Osteocyte (in vitro differentiated cells): Measurements from ENCODE around the gene PKNOX2. TPM values are rescaled to one million over a fixed set of nuclear protein-coding genes. Genes with fewer than 3 reads are reported as not detected.

Experiments
- DNase-seq: peaks from one replicate; pipeline ENCODE4 v3.0.0; 2021; ENCODE audit warnings: mixed read lengths; ENCODE audit not compliant: unreplicated experiment; ENCODE audit errors: extremely low spot score
- H3K27ac Mint-ChIP-seq: one replicate; pipeline ENCODE4 v1.8.0; 2021; ENCODE audit warnings: mild to moderate bottlenecking, mixed read lengths; ENCODE audit not compliant: unreplicated experiment
- H3K27me3 Mint-ChIP-seq: one replicate; pipeline ENCODE4 v1.8.0; 2021; ENCODE audit warnings: mixed read lengths; ENCODE audit not compliant: unreplicated experiment
- H3K36me3 Mint-ChIP-seq: one replicate; pipeline ENCODE4 v1.8.0; 2021; ENCODE audit warnings: mixed read lengths; ENCODE audit not compliant: unreplicated experiment
- H3K4me1 Mint-ChIP-seq: one replicate; pipeline ENCODE4 v1.8.0; 2021; ENCODE audit warnings: mixed read lengths; ENCODE audit not compliant: unreplicated experiment
- H3K4me3 Mint-ChIP-seq: one replicate; pipeline ENCODE4 v1.8.0; 2021; ENCODE audit warnings: mild to moderate bottlenecking, moderate library complexity, mixed read lengths; ENCODE audit not compliant: unreplicated experiment
- H3K9me3 Mint-ChIP-seq: one replicate; pipeline ENCODE4 v1.8.0; 2021; ENCODE audit warnings: mixed read lengths; ENCODE audit not compliant: unreplicated experiment
- CTCF ChIP-seq: fragments of 200-600 bp; sonication (generic); IDR thresholded peaks from 2 replicates; pipeline ENCODE4 v1.5.0; 2021; ENCODE audit warnings: antibody characterized with exemption, mild to moderate bottlenecking, moderate library complexity
- total RNA-seq: library from RNA; stranded (reverse); gene quantifications from 2 replicates; pipeline ENCODE4 v1.2.1, GENCODE V29; 2021

The PKNOX2 gene
- total RNA-seq, 1 donor from 2014 or later, result 89.3 TPM

GRCh38 chr11:125331357-125332035 lies 166.9 kb downstream of the PKNOX2 start:
- H3K4me1 Mint-ChIP-seq, result peaks cover 20% of the 10 kb centered on the region
- peaks cover 32% of the 10 kb centered on the region for H3K36me3 Mint-ChIP-seq
- H3K27ac Mint-ChIP-seq, result no peak overlapping the region
- no peak for TF ChIP-seq CTCF
- no peaks in the 10 kb centered on the region for H3K27me3 Mint-ChIP-seq
- H3K9me3 Mint-ChIP-seq, result no peaks in the 10 kb centered on the region
- no peak overlapping the region for H3K4me3 Mint-ChIP-seq
- DNase-seq, result no peak

- DNase-seq, result no peak
- no peak overlapping the region for H3K4me3 Mint-ChIP-seq
- no peak overlapping the region for H3K27ac Mint-ChIP-seq
- no peaks in the 10 kb centered on the region for H3K27me3 Mint-ChIP-seq
- peaks cover 19% of the 10 kb centered on the region for H3K4me1 Mint-ChIP-seq
- H3K9me3 Mint-ChIP-seq, result no peaks in the 10 kb centered on the region
- TF ChIP-seq CTCF, result no peak
- peaks cover 39% of the 10 kb centered on the region for H3K36me3 Mint-ChIP-seq
Measured at GRCh38 chr11:125332821-125333220, 168.3 kb downstream of the PKNOX2 start.

GRCh38 chr11:125333354-125334073 lies 169.0 kb downstream of the PKNOX2 start:
- Mint-ChIP-seq H3K4me1 (peaks cover 25% of the 10 kb centered on the region), H3K27me3 (no peaks in the 10 kb centered on the region), H3K4me3 (no peak overlapping the region), H3K9me3 (no peaks in the 10 kb centered on the region), H3K36me3 (peaks cover 46% of the 10 kb centered on the region), H3K27ac (no peak overlapping the region)
- no peak for TF ChIP-seq CTCF
- DNase-seq, result no peak

- no peak for TF ChIP-seq CTCF
- Mint-ChIP-seq H3K27ac (peak overlapping the region; percentile 19), H3K4me1 (peaks cover 30% of the 10 kb centered on the region), H3K36me3 (peaks cover 46% of the 10 kb centered on the region), H3K4me3 (no peak overlapping the region), H3K27me3 (no peaks in the 10 kb centered on the region), H3K9me3 (no peaks in the 10 kb centered on the region)
- DNase-seq, result no peak
Measured at GRCh38 chr11:125335106-125335505, 170.6 kb downstream of the PKNOX2 start.
